ENCODE data around the gene EHD1.

GRCh38 chr11:64844330-64845128, 33.9 kb downstream of the EHD1 start, which contains the start of gene CDC42BPG:
- TF ChIP-seq POLR2A (IDR thresholded peaks at IDR 0.05; ENCODE audit: low read depth, low read length) (no peak), CTCF (conservative IDR thresholded peaks at IDR 0.05; ENCODE audit: low read depth, low read length) (peak; percentile 72), MAZ (IDR thresholded peaks at IDR 0.05; ENCODE audit: borderline replicate concordance, low read depth, low read length) (peak; percentile 52; the same call in 1 of the 2 replicates), CEBPB (IDR thresholded peaks at IDR 0.05; ENCODE audit: low read depth, low read length) (no peak), SMC3 (IDR thresholded peaks at IDR 0.05; ENCODE audit: low read depth, low read length) (peak; percentile 42; the same call in 1 of the 2 replicates), RCOR1 (IDR thresholded peaks at IDR 0.05; ENCODE audit: insufficient replicate concordance, low read length) (no peak), CHD1 (IDR thresholded peaks at IDR 0.05; ENCODE audit: low read depth, low read length) (no peak), RFX5 (IDR thresholded peaks at IDR 0.05; ENCODE audit: low read depth, low read length) (no peak)
- TF ChIP-seq, protein P1, sequence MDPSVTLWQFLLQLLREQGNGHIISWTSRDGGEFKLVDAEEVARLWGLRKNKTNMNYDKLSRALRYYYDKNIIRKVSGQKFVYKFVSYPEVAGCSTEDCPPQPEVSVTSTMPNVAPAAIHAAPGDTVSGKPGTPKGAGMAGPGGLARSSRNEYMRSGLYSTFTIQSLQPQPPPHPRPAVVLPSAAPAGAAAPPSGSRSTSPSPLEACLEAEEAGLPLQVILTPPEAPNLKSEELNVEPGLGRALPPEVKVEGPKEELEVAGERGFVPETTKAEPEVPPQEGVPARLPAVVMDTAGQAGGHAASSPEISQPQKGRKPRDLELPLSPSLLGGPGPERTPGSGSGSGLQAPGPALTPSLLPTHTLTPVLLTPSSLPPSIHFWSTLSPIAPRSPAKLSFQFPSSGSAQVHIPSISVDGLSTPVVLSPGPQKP (IDR thresholded peaks at IDR 0.05; ENCODE audit: borderline replicate concordance, low read depth, low read length) = no peak
- TF ChIP-seq, protein P2, sequence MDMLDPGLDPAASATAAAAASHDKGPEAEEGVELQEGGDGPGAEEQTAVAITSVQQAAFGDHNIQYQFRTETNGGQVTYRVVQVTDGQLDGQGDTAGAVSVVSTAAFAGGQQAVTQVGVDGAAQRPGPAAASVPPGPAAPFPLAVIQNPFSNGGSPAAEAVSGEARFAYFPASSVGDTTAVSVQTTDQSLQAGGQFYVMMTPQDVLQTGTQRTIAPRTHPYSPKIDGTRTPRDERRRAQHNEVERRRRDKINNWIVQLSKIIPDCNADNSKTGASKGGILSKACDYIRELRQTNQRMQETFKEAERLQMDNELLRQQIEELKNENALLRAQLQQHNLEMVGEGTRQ (IDR thresholded peaks at IDR 0.05; ENCODE audit: low read depth, low read length) = 0 out of 2 replicates have a peak, but pooled peaks have one; percentile 14

Data from IMR-90 (cell line).